ENCODE measurements around the gene C2CD5. TPM values are rescaled to one million over a fixed set of nuclear protein-coding genes. Genes with fewer than 3 reads are reported as not detected.

C2CD5 gene
- total and polyA plus RNA-seq, 4 donors = 13.4 to 81.2 (median 24.6) TPM

DNA sequence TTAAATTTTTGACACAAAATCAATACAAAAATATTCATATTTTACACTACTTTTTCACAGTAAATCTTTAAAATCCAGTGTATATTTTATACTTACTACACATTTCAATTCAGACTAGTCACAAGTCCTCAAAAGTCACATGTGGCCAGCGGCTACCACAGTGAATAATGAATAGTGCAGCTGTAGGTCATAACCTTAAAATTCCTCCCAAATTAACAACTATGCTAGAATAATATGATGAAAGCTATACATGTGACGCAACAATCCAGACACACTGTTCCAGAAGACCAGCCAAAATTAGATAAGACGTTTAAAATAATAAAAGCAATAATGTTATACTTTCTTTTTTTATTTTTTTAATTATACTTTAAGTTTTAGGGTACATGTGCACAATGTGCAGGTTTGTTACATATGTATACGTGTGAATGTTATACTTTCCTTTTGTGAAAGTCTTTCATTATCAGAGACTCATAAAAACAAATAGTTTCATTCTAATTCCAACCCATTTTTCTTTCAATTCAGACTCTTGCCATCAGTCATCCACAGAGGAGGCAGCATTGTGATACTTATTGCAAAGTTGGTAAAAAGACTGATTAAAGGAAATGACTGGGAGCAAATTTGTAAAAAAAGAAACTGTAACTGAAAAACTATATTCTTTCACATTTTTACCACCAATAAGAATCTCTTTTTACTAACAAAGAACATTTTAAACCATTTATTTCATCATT, 67.0 kb downstream of the C2CD5 start:
- H3K36me3 ChIP-seq (ENCODE audit: control insufficient read depth in 4 of 4, insufficient read depth in 4 of 4, low read length in 4 of 4) = peaks cover 13 to 19% (median 13%) of the 10 kb centered on the region in 4 donors
- TF ChIP-seq, protein P1, sequence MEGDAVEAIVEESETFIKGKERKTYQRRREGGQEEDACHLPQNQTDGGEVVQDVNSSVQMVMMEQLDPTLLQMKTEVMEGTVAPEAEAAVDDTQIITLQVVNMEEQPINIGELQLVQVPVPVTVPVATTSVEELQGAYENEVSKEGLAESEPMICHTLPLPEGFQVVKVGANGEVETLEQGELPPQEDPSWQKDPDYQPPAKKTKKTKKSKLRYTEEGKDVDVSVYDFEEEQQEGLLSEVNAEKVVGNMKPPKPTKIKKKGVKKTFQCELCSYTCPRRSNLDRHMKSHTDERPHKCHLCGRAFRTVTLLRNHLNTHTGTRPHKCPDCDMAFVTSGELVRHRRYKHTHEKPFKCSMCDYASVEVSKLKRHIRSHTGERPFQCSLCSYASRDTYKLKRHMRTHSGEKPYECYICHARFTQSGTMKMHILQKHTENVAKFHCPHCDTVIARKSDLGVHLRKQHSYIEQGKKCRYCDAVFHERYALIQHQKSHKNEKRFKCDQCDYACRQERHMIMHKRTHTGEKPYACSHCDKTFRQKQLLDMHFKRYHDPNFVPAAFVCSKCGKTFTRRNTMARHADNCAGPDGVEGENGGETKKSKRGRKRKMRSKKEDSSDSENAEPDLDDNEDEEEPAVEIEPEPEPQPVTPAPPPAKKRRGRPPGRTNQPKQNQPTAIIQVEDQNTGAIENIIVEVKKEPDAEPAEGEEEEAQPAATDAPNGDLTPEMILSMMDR (IDR thresholded peaks at IDR 0.05; ENCODE audit: control extremely low read depth, extremely low read depth) = no peak

DNA sequence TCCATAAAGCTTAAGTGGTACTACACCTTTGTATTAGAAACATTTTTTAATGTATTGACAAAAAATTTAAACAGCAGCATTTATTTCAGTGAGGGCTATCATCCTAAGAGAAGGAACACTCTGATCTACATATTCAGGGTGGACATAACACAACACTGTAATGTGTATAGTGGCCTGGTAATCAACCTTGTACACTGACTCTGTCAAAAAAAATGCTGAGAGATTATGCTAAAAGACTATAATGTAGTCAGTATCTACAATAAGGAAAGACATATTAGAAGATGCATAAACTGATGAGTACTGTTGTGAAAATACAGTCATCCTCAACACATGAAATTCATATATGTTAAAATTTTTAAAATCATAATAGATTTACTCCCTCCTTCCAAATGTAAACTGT, 68.2 kb downstream of the C2CD5 start:
- H3K9ac ChIP-seq (ENCODE audit: insufficient read depth in 1 of 2, low read length in 2 of 2) = no peak overlapping the region
- TF ChIP-seq, protein P1 (IDR thresholded peaks at IDR 0.05; ENCODE audit: control extremely low read depth, extremely low read depth) = no peak
- DNase-seq (no peak), ATAC-seq (ENCODE audit: insufficient read depth, low FRiP score) (no peak)
- no peaks in the 10 kb centered on the region for H3K27me3 ChIP-seq (ENCODE audit: control insufficient read depth in 3 of 3, insufficient read depth in 3 of 3, low read length in 2 of 3)
- no peaks in the 10 kb centered on the region for H3K9me3 ChIP-seq (ENCODE audit: control insufficient read depth in 4 of 4, insufficient read depth in 3 of 4, low read length in 3 of 4)
- H3K27ac ChIP-seq (ENCODE audit: low read depth in 1 of 2, low read length in 1 of 2) = no peak overlapping the region
- H3K4me3 ChIP-seq = no peak overlapping the region
- peaks cover 0 to 7% (median 2%) of the 10 kb centered on the region in 5 donors for H3K4me1 ChIP-seq (ENCODE audit: control insufficient read depth in 5 of 5, insufficient read depth in 5 of 5, low read length in 5 of 5)
- peaks cover 6 to 18% (median 9%) of the 10 kb centered on the region in 4 donors for H3K36me3 ChIP-seq (ENCODE audit: control insufficient read depth in 4 of 4, insufficient read depth in 4 of 4, low read length in 4 of 4)

More for the DNA sequence above, 67.0 kb downstream of the C2CD5 start:
- no peaks in the 10 kb centered on the region for H3K9me3 ChIP-seq (ENCODE audit: control insufficient read depth in 4 of 4, insufficient read depth in 3 of 4, low read length in 3 of 4)
- H3K27ac ChIP-seq (ENCODE audit: low read depth in 1 of 2, low read length in 1 of 2) = no peak overlapping the region
- 77 to 80% methylated on average over 4 of the region's 4 CpGs for WGBS, 2 donors
- no peak overlapping the region for H3K9ac ChIP-seq (ENCODE audit: insufficient read depth in 1 of 2, low read length in 2 of 2)
- ATAC-seq (ENCODE audit: insufficient read depth, low FRiP score) (no peak), DNase-seq (peak in 2 of 3 donors; percentile 20 to 34)
- H3K4me3 ChIP-seq = no peak overlapping the region
- peaks cover 0 to 7% (median 2%) of the 10 kb centered on the region in 5 donors for H3K4me1 ChIP-seq (ENCODE audit: control insufficient read depth in 5 of 5, insufficient read depth in 5 of 5, low read length in 5 of 5)
- H3K27me3 ChIP-seq (ENCODE audit: control insufficient read depth in 3 of 3, insufficient read depth in 3 of 3, low read length in 2 of 3) = no peaks in the 10 kb centered on the region

DNA sequence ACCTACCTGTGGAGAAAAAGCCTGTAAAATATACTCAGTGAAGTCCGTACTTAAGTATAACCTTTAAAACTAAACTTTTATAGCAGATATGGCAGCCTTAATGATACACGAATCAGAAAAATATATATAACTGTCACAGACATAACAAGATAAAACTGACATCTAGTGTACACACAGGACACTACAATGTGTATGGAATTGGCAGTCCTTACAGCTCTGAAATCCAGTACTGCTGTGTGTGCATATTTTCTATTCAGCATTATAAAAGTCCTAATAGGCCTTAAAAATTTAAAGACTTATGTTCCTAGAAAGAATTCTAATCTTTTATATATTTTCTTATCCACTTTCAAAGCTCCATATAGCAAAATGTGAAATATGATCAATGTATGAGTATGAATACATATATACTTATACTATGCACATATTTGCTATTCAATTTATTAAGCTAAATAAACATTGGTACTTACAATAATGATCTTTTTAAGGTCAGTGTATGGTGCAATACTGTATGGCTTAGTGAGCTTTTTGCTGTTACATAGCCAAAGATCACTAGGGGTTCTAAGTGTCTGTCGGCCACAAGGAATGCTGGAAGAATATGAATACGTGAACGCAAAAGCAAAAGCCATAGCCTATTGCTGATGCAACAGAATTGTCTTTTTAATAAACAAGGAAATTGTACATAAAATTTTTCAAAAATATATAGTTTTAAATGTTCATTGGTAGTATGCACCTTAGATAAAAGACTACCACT, 69.2 kb downstream of the C2CD5 start:
- H3K9me3 ChIP-seq (ENCODE audit: control insufficient read depth in 4 of 4, insufficient read depth in 3 of 4, low read length in 3 of 4) = no peaks in the 10 kb centered on the region
- H3K27ac ChIP-seq (ENCODE audit: low read depth in 1 of 2, low read length in 1 of 2) = no peak overlapping the region
- WGBS, 2 donors = 90% methylated on average over 5 of the region's 5 CpGs
- H3K27me3 ChIP-seq (ENCODE audit: control insufficient read depth in 3 of 3, insufficient read depth in 3 of 3, low read length in 2 of 3) = no peaks in the 10 kb centered on the region
- H3K36me3 ChIP-seq (ENCODE audit: control insufficient read depth in 4 of 4, insufficient read depth in 4 of 4, low read length in 4 of 4) = peaks cover 4 to 22% (median 11%) of the 10 kb centered on the region in 4 donors
- ATAC-seq (ENCODE audit: insufficient read depth, low FRiP score) = no peak
- DNase-seq = peak in 2 of 3 donors; percentile 49 to 67
- H3K9ac ChIP-seq (ENCODE audit: insufficient read depth in 1 of 2, low read length in 2 of 2) = no peak overlapping the region
- H3K4me1 ChIP-seq (ENCODE audit: control insufficient read depth in 5 of 5, insufficient read depth in 5 of 5, low read length in 5 of 5) = peaks cover 0 to 7% (median 2%) of the 10 kb centered on the region in 5 donors
- TF ChIP-seq, protein P1 (IDR thresholded peaks at IDR 0.05; ENCODE audit: control extremely low read depth, extremely low read depth) = no peak
- no peak overlapping the region for H3K4me3 ChIP-seq
